Stimulated activated CD4-positive, alpha-beta T cell treated with anti-CD3 and anti-CD28 coated beads, Interleukin-1b, Interleukin-23, amount 100 ng/mL, for 48 hours (primary cell): ENCODE results near the gene INHBA.

ENCODE experiments used
- DNase-seq: peaks from one replicate; pipeline ENCODE4 v3.0.0-alpha.2; 2020

INHBA gene

GRCh38 chr7:41702635-41703371 lies at the start of gene INHBA:
Gene INHBA, minus strand, starts transcription at chr7:41703090. Its CDS starts 2,716 bp downstream, at chr7:41700374.
- DNase-seq: no peak

DNA sequence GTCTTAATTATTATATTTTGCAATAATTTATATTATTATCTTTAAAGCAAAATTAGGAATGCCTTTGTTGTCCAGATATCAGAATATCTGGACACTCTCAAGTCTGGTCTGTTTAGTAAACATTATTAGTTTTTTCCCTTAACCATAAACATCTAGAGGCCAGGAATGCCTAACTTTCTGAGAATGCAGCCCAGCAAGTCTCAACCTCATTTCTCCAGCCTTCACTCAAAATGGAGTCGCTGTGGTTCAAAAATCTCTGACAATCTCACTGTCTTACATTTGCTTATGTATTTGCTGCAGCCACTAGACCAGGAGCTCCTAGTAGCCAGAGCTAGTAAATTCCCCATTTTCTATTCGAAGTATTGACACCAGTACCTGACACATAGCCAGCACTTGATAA lies 49.7 kb upstream of the INHBA start:
- no peak for DNase-seq

GRCh38 chr7:41750661-41751540 lies 48.0 kb upstream of the INHBA start:
- DNase-seq: no peak

DNA sequence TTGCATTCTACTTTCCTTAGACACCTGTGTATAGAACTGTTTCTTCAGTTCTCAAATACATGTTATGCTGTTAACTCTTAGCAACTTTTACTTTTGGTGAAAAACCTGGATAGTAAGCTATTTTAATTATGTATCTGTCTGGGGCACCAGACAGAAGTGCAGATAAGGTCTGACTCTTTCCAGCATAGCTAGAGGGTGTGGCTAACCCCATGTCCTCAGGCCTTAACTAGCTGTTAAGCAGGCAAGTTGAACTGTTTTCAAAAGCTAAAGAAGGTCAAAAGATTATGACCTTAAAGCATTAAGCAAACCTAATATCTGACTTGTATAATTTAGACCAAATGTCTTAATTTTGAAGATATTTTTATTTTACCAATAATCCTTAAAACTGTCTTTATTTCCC lies 45.1 kb upstream of the INHBA start:
- no peak for DNase-seq

GRCh38 chr7:41745451-41745850 lies 42.6 kb upstream of the INHBA start:
- DNase-seq: no peak

DNA sequence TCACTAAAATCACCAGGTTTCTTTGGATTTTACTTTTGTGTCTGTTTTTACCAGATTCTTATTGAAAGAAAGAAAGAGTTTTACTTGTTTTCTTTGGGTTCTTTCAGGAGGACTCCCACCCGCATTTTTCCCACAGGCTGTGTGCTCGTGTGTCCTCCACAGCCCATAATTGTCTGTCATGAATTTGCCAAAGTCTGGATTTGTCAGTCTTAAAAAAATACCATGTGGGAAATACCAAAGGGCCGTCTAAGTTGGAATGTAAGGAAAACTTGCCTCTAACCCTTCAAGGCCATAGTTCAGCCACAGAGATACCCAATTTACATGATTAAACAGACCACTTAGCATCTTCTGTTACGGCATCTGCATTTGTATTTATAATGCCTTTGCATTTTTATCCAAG lies 41.3 kb upstream of the INHBA start:
- DNase-seq: no peak

DNA sequence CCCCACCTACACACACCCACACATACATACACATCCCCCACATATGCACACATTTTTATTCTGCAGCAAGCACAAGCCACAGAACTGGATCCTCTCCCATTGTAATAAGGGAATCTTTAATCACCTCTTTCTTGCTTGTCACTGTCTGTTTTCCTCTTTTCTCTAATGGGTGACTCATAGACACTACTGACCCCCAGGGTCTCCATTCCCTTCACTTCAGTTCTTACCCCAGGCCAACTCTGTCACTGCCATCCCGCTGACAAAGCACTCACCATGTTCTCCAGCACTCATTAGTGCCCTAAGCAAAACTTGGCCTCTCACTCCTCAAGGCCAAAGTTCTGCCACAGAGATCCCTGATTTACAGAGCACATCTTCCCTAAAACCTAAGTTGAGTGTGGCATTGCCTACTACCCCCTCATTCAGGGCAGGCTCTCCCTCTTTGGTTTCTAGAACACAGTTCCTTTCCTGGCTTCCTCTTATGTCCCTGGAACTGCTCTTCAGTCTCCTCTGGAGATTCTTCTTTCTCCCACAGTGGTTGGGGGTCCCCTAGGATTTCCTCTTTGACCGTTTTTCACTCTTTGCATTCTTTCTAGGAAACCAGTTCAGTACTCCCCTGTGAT lies 39.6 kb upstream of the INHBA start:
- DNase-seq: no peak

DNA sequence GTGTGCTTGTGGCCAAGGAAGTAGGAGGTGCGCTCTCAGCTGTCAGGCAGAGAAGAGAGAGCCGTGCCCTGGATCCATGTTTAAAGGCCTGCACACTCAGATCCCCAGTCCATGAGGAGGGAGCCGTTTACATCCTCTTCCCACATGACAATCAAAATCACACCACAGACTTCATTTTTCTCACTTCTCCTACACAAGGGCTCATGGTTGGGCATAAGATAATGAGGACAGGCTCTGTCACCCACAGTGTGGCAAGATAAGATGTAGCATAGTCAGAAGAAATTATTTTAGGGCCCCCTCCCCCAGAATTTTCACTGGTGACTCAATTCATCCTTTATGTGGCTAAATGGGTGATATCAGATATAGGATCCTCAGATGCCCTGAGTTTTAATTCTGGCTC lies 35.9 kb upstream of the INHBA start:
- no peak for DNase-seq

GRCh38 chr7:41738336-41738735 lies 35.4 kb upstream of the INHBA start:
- DNase-seq: no peak

DNA sequence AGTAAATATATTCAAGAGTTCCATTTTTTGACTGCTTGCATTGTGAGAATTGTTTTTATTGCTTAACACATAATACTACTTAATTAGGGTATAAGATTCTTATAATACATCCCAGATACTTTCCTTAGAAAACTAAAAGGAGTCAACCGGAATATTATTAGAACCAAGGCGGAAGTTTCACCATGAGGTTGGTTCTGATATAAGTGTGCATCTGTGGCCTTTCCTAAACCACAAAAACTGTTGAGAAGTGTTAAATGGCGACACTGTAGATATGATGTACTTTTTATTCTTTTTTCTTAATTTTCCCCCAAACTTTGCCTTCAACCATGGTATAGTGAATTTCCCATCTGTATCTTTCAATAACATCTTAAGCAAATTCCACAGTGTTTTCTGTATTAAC lies 32.3 kb upstream of the INHBA start:
- no peak for DNase-seq

DNA sequence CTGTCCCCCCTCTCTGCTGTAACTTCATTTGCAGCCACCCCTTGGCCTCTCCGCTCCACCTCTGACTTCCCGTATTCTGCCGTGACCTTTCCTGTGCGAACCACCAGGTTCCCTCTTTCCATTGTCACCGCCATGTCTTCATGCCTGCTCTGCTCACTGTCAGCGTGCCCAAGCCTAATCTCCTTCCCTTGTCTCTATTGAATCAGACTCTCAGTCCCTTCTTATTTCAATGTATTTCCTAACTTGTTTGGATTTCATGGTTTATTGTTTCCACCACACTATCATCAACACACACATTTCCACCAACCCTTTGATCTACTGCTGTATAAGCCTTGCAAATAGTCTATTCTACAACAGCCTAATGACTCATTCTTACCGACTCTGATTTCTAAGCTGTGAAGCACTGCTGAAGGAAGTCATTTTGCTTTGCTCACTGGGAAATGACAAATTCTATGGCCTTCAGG lies 30.0 kb upstream of the INHBA start:
- DNase-seq: no peak

GRCh38 chr7:41732436-41732785 lies 29.5 kb upstream of the INHBA start:
- no peak for DNase-seq

DNA sequence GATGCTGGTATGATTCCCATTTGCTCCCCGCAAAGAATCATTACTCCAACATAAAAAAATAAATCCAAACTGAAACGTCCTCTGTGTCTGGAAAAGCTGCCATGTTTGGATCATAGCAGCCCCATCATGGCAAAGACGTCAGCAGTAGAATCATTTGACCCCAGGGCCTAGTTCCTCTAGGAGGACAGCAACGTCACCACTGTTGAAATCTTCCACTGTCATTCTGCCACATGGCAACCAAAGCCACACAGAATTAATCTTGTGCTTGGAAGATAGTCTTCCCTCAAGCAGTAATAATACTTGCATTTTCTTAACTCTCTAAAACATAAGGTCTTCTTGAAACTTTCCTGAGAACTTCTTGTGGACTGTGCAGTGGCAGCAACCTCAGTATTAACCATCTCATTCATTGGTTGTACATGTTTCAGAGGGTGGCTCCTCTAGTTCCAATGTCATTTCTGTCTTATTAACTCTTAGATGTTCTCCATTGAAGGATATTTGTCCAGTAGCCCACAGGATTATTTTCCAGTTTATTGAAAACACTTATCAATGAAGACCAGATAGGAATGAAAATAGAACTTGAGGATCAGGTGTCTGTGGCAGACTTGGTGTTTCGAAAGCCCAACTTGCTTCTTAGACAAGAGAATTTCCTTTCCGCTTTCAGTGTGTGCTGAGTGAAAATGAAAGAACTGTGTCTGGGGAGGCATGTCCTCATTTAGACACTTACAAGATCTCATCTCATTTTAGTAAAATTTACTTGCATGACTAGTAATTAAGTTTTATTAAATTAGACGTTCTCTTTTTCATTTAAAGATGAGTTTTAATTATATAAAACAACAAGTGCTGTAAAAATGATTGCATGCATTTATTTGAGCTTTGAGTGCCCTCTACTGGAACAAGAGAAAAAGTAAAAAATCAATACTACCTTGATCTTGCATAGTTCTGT lies 28.9 kb upstream of the INHBA start:
- no peak for DNase-seq

DNA sequence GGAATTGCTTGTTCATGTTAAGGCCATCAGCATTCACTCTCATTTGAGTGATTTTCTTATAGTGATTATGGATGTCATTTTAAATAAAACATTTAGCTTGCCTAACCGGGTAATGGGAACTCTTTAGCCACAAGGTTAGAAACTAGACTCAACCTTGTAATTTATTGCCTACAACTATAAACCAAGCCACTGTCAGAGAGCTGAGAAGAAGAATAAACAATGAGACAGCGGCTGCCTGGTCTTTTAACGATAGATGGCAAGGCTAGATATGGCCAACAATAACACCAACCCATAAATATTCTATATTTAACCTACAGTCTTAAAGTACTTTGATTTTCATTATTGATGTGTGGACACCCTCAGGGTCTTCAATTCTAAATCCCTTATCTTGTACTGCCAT lies 27.8 kb upstream of the INHBA start:
- DNase-seq: no peak

- DNase-seq: no peak
These were observed 27.3 kb upstream of the INHBA start for GRCh38 chr7:41730161-41730560.

GRCh38 chr7:41729059-41729458 lies 26.2 kb upstream of the INHBA start:
- no peak for DNase-seq

DNA sequence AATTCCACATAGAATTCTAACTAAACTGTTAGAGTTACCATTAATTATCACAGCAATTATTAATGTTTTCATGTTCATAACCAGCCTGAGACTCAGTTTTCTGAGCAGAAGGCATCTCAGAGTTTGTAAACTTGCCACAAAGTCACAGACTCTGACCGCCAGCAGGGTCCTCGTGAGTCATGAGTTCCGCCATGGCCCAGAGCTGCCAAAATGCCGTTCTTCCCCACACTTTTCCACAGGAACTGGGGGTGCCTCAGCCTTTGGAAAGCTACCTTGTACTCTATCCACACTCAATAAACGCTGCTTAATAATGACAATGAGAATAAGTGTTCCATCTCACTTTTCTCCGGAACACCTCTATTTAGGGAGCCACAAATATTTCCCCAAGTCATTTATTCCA lies 22.1 kb upstream of the INHBA start:
- DNase-seq: no peak

DNA sequence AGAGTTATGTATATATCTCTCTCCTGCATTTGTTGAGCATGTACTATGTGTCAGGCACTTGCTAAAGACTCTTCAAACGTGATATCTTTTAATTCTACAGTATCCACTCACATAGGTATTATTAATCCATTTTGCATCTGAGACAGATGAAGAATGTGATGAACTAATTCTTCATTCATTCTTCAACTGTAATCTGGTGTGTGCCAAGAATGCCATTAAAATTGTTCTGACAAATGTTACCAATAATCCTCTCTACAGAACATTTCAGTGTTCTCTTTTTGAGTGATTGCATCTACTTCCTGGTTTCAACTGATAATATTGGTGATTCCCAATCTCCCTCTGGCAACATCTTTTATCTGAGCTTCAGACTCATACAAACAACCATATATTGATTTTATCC lies 18.0 kb upstream of the INHBA start:
- no peak for DNase-seq

- DNase-seq: no peak
These were observed 17.2 kb upstream of the INHBA start for GRCh38 chr7:41720046-41720445.

GRCh38 chr7:41716691-41717090 lies 13.8 kb upstream of the INHBA start:
- no peak for DNase-seq

DNA sequence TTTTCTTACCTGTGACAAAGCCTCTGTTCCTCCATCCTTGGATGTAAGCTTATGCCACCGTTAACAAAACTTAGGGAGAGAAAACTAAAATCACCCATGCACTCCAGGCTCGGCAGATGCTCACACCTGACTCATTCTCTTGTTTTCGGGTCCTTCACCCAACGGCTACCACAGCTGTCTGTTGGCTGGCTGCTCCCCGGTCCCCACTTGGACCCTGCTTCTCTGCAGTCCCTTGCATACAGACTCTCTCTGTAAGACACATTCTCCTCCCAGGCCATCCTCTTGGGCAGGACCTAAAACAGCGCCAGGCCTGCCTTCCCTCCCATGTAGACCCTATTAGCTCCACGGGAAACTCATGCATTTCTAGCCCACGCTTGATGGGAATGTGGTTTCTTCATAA lies 12.1 kb upstream of the INHBA start:
- DNase-seq: no peak

DNA sequence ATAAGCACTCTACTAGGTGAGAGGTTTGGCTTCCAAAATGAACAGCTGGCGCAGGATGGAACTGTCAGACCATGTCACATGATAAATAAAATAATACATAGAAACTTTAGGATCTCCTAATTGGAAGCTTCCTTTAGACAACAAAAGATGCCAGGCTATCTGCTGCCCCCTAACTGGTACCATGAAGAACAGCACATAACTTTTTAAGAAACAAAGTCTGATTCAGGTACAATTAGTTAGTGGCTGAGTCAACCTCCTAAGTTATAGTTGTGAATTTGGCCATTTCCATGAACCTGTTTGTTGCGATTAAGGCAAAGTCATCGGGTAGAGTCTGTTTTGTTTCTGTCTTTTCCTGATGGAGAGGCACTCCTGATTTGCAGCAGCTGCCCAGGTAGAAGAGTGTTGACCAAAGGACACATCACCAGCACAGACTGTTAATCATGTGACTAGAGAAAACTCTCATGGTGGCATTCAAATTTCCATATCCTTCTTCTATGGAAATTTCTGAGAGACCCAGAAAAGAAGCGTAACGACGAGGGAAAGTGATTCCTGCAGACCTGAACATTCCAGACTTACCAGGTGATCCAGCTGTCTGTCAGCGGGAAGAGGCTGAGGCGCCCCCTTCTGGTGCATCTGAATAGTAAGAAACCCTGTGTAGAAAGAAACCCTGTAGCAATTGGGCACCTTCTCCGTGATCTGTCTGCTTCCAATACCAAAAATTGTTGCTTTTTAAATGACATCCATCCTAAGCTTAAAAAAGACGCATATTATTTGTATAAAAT lies 8.6 kb upstream of the INHBA start:
- no peak for DNase-seq
